ENCODE measurements around the gene NLRC5.
"Not testable (repeated sequence)": the region's sequence is repeated elsewhere in the genome, so short reads cannot be mapped to it uniquely, and the experiment has no call there.

The NLRC5 gene

DNA sequence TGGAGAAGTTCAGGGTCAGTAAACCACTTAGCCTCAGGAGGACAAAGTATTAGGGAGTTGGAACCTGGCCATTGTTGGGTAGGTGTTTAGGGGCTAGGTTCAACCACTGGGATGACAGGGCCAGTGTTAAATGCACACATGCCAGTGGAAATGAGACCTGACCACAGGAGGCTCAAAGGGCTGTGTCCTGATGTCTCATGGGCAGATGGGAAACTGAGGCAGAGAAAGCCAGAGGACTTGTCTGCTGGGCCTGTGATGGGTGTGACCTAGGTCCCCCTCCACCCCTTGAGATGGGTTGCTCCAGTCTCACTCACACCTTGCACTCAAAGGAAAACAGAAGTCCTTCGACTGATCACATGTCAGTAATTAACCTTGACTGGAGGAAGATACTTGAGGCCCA, 119.1 kb downstream of the NLRC5 start:
- no peak for DNase-seq

DNA sequence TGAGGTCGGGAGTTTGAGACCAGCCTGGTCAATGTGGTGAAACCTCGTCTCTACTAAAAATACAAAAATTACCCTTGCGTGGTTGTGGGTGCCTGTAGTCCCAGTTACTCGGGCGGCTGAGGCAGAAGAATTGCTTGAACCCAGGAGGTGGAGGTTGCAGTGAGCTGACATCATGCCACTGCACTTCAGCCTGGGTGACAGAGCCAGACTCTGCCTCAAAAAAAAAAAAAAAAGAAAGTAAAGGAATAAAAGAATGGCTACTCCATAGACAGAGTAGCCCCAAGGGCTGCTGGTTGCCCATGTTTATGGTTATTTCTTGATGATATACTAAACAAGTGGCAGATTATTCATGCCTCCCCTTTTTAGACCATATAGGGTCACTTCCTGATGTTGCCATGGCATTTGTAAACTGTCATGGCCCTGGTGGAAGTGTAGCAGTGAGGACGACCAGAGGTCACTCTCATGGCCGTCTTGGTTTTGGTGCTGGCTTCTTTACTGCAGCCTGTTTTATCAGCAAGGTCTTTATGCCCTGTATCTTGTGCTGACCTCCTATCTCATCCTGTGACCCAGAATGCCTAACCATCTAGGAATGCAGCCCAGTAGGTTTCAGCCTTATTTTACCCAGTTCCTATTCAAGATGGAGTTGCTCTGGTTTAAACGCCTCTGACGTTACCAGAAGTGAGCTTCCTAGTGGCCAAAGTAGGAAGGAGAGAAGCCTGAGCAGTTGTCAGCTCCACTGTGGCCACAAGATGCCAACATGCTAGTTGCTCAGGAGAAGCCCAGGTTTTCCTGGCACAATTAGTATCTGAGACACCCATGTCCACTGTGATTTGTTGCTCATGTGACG, 120.1 kb downstream of the NLRC5 start:
- DNase-seq, result not testable (repeated sequence)

DNA sequence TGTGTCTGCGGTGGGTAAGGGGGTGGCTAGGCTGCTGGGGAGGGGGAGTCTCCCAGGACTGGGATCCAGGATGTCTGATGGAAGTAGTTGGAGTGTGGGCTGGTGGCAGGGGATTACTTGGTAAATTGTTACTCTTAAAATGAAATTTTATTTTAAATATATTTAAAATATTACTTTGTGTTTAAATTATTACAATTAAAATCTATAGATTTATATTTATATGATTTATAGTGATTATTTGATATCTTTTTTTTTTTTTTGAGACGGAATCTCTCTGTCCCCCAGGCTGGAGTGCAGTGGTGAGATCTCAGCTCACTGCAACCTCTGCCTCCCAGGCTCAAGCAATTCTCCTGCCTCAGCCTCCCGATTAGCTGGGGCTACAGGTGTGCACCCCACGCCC, 121.6 kb downstream of the NLRC5 start:
- DNase-seq, result no peak

GRCh38 chr16:57111420-57111819, 122.1 kb downstream of the NLRC5 start:
- DNase-seq, result no peak

- no peak for DNase-seq
These were observed 123.2 kb downstream of the NLRC5 start for GRCh38 chr16:57112403-57113041.

- DNase-seq, result no peak
These were observed 123.7 kb downstream of the NLRC5 start for GRCh38 chr16:57113042-57113453.

- DNase-seq, result no peak
These were observed 124.3 kb downstream of the NLRC5 start for GRCh38 chr16:57113664-57114063.

DNA sequence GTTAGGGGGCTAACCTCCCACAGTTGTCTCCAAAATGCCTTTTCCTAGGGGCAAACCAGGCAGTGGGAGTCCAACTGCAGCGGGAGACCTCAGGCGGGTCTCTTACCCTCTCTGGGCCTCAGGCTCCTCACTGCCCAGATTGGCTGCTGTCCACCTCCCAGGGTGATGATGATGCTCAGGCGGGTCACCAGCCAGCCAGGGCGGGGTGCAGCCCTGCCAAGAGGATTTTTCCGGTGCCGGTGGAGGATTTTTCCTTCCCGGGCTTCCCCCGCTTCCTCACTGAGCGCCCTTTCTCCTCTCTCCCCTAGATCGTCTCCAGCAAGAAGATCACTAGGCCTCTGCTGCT, 125.8 kb downstream of the NLRC5 start:
- no peak for DNase-seq

- DNase-seq, result peak; percentile 68
These were observed 126.3 kb downstream of the NLRC5 start for GRCh38 chr16:57115514-57116182.

DNA sequence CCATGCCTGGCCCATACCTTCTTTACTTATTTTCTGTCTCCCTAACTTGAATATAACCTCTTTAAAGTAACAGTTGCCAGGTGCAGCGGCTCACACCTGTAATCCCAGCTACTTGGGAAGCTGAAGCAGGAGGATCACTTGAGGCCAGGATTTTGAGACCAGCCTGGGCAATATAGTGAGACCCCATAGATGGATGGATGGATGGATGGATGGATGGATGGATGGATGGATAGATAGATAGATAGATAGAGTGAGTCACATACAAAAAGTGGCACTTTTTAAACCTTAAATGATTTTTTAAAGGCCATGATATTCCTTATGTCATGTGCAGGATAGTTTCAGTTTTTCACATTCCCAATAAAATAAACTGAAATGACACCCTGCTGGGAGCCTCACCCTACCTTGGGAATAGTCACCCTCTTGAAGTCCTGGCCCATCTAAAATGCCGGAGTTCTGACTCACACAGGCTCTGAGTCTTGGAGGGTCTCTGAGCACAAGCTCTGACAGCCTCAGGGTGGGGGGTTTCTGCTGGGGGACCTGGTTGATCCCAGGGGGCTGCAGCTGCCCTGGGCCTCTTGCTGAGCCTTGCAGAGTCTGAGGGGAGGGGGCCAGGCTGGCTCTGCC, 129.2 kb downstream of the NLRC5 start:
- DNase-seq, result no peak

DNA sequence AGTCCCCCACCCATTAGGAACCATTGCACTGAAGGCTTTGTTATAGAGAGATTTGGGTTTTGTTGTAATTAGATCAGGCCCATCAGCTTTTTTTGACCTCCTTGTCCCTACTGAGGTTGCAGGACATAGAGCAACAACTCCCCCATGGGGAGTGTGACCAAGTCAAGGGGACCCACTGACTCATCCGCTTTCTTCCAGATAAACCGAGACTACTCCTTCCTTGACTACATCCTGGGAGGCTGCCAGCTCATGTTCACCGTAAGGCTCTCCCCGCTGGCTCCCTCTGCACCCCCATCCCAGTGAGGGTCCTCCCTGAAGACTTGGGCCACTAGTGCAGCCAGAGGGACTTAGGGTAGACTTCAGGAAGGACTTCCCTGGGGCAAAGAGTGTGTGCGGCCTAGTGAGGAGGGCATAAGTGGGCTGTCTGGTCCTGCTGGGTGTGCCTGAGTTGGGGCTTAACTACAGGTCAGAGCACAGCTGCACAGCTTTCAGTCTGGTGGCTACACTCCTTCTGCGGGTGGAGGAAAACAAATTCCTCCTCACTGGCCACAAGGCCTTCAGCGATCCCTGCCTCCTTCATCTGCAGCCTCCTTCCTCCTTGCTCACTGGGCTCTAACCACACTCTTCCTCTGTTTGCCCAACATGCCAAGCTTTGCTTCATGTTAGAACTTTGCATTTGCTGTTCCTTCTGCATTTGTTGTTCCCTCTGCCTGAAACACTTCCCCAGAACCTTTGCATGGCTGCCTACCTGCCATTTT, 134.0 kb downstream of the NLRC5 start:
- DNase-seq, result no peak

DNA sequence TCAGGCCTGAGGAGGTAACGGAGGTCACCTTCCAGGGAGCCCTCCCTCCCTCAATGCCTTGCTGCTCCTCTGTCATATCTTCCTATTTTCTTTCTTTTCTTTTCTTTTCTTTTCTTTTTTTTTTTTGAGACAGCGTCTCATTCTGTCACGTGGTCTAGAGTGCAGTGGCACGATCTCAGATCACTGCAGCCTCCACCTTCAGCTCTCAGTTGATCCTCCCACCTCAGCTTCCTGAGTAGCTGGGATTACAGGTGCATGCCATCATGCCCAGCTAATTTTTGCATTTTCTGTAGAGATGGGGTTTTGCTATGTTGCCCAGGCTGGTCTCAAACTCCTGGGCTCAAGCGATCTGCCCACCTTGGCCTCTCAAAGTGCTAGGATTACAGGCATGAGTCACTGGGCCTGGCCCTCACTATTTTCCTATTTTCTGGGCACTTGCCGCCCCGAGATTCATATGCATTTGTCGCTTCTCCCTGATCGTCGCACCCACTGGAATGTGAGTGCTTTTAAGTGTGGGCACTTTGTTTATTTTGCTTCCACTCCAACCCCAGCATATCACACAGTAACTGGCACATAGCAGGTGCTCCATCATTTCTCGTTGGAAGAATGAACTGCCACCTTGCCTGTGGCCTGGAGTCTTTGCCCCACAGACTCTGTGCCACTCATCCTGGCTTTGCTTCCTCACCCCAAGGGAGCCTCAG, 134.8 kb downstream of the NLRC5 start:
- no peak for DNase-seq

DNA sequence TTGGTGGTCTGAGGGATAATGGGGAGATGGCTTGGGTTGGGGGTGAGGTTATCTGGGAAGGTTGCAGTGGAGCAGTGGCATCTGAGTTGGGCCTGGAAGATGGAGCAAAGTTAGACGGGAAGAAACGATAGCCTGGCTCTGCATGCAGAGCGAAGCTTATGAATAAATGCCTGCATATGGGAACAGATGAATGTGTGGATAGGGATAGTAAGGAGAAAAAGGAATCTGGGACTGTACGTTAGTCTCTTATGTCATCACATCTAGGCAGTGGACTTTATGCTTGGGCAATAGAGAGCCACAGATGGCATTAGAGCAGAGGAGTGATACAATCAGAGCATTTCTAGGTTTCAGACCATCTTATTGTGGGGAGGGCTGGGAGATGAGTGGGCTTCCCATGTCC, 136.0 kb downstream of the NLRC5 start:
- no peak for DNase-seq

DNA sequence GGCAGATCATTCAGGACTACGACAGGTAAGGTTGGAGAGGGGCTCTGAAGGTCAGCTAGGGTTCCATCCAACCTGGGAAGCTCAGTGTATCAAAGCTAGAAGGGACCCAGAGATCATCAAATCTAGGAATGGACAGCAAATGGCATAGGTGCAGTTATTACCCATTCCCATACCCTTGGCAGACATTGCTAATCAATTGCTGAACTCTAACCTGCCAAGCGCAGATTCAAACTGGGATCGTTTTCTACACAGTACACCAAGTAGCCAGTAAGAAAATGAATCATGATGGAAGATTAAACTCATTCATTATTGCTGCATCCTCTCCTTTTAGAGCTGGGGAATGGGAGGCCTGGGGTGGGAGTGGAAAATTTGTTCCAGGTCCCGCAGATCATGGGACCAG, 136.6 kb downstream of the NLRC5 start:
- no peak for DNase-seq

DNA sequence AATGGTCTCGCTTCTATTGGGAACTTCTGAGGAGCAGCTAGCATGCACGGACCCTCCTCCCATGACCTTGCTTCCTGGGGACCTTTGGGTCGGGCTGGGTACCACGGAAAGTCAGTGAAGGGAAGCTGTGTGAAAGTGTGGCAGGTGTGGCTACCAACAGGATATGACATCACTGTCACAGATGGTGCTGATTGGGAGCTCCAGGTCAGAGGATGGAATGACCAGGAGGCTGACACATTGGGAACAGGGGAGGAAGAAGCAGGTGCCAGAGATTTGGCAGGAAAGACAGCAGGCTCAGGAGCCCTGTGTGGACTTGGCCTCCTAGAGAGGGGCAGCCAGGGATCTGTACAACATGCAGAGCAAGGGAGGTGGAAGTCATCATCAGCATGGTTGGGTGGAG, 137.1 kb downstream of the NLRC5 start:
- DNase-seq, result no peak

DNA sequence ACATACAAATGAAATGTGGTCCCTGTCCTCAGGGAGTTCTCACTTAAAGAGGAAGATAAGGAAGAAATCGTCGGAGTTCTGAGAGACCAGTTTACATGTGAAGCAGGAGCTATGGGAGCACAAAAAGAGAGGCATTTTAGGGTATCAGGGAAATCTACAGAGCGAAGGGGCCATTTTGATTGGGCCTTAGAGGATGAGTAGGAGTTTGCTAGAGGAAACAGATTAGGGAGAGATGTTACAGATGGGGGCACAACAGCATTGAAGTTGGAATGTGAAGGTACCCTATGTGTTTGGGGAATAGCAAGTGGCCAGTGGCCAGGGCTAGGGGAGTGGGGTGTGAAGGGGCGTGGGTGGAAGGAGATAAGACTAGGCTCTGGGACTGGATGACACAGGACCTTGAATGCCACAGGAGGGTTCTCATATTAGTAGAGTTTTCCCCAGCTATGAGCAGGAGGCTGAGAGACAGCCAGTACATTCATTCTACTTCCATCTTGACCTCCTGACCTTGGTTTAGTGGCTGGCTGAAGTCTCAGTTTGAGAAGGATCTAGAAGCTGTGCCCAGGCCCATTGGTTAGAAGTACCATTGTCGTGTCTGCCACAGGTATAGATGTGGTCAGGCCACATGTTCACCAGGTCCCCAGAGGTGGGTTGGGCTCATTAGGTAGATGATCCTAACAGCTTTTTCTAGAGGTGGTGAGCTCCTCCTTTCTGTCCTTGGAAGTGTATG, 137.8 kb downstream of the NLRC5 start:
- DNase-seq, result no peak

DNA sequence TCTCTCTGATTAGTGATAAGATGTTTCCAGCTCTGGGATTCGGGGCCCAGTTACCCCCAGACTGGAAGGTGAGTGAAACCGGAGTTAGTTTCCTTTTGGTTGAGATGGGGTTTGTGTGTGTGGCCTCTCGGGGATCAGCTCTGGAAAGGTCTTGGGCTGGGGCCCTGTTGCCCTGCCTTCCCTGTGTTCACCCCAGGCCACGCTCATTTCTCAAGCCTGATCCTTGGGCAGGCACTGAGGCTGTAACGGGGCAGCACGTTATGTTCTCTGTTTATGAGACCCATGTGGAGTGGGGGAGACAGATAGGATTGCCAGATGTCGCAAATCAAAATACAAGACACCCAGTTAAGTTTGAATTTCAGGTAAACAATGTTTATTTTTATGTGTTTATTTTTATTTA, 138.5 kb downstream of the NLRC5 start:
- no peak for DNase-seq

DNA sequence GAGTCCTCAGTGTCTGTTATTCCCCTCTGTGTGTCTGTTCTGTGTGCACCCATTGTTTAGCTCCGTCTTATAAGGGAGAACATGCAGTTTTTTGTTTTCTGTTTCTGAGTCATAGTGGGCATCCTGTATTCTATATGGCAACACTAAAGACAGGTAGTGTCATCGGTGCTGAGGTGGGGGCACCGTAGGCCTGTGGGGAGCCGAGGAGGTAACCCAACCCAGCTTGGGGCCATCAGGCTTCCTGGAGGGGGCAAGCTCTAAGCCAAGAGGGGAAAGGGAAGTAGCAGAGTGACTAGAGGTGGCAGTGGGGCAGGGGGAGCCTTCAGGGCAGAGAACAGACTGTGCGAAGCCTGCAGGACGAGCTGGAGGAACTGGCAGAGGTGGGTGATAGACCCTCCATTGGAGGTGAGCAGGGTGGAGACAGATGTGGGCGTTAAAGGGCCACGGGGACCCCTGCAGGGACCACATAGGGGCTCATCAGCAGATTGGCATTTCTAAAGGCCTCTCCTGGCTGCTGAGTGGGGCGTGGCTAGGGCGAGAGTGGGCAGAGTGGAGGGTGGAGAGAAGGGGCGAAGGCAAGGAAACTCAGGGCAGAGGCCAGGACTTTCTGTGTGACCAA, 139.5 kb downstream of the NLRC5 start:
- no peak for DNase-seq

DNA sequence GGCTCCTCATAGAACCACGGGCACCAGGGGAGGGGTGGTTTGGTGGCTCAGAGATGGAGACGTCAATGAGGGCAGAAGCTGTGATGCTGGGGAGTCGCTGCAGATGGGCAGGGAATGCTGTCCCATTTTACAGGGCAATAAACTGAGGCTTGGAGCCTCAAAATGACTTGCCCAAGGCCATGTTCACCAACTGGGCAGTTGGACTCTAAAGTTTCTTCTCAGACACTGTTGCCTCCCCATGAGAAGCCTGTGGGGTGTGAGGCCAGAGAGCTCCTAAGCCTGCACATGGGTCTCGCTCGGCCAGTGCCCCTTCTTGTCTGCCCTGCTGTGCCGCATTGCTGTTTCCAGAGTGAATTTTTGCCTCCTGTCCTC, 141.6 kb downstream of the NLRC5 start:
- DNase-seq, result no peak

DNA sequence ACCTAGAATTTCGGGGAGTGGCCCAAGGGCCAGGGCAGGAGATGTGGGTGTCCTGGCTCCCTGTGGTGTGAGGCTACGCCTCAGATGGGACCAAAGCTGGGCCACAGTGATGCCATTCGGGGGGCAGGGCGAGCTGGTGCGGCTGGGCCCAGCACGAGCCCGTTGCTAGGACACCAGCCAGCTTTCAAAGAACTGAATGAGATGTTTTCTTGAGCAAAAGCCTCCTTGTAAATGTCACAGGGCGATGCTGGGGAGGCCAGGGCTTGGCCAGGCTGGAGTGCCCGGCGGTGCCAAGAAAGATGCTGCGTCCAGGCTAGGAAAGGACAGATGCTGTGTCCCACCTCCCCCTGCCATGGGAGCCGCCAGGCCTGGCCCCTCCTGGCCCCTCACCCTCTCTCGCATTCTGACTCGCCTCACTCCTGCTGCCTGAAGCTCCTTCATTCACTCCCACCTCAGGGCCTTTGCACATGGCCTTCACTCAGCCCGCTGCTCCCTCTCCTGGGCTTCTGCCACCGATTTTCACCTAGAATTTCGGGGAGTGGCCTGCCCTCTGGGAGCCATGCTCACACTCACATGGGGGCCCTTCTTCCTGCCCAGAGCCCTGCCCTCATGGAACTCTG, 142.1 kb downstream of the NLRC5 start:
- no peak for DNase-seq

DNA sequence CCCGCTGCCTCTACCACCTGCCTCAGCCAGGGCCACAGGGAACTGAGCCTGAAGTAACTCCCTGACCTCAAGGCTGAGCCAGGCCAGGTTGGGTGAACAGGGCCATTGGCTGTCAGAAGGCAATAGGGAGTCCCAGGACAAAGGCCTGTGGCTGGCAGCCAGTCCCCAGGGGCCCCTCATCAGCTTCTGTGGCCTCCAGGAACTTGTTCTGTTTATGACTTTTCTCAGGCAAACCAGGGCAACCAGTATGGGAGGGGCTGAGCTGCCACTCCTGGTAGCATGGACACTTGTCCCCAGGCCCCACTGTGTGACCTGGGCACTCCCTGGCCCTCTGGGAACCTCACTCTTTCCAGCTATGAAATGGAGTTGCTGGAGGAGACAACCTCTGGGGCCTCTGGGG, 143.1 kb downstream of the NLRC5 start:
- no peak for DNase-seq

All from NCI-H1436 treated with DMSO at 0.1 percent for 48 hours (cell line).